Medulla oblongata (tissue), 1 donor: ENCODE results near the gene SNAI3.
A peak's percentile ranks its signal among the peaks of the same experiment; 100 is the strongest.

Experiments
- DNase-seq: peaks from one replicate; pipeline ENCODE4 v3.0.0-alpha.2; 2015; ENCODE audit errors: extremely low spot score

SNAI3 gene

GRCh38 chr16:88691924-88692560 lies 5.7 kb upstream of the SNAI3 start:
- peak; percentile 69 for DNase-seq

- no peak for DNase-seq
Measured at GRCh38 chr16:88691129-88691813, 5.0 kb upstream of the SNAI3 start.

GRCh38 chr16:88690341-88691128 lies 4.2 kb upstream of the SNAI3 start:
- DNase-seq = no peak

- DNase-seq = no peak
Measured at GRCh38 chr16:88688013-88688778, 1.9 kb upstream of the SNAI3 start.

- no peak for DNase-seq
Measured at GRCh38 chr16:88687676-88688012, 1.3 kb upstream of the SNAI3 start.

- DNase-seq = no peak
Measured at GRCh38 chr16:88687254-88687576, 908 bp upstream of the SNAI3 start.

- DNase-seq = no peak
Measured at GRCh38 chr16:88686062-88686438, 257 bp downstream of the SNAI3 start.

- no peak for DNase-seq
Measured at GRCh38 chr16:88685156-88686061, 898 bp downstream of the SNAI3 start.

GRCh38 chr16:88684569-88685155 lies 1.6 kb downstream of the SNAI3 start:
- DNase-seq = no peak

GRCh38 chr16:88681709-88682451 lies 4.4 kb downstream of the SNAI3 start:
- DNase-seq = peak; percentile 84

GRCh38 chr16:88681084-88681680 lies 5.1 kb downstream of the SNAI3 start:
- no peak for DNase-seq

- no peak for DNase-seq
Measured at GRCh38 chr16:88680554-88681083, 5.7 kb downstream of the SNAI3 start.

GRCh38 chr16:88678224-88678979 lies 7.9 kb downstream of the SNAI3 start:
- DNase-seq = no peak

- DNase-seq = no peak
Measured at GRCh38 chr16:88677721-88678120, 8.6 kb downstream of the SNAI3 start.

GRCh38 chr16:88676502-88677242 lies 9.6 kb downstream of the SNAI3 start:
- no peak for DNase-seq

GRCh38 chr16:88673716-88674379 lies 12.5 kb downstream of the SNAI3 start:
- DNase-seq = no peak

GRCh38 chr16:88672776-88673175 lies 13.5 kb downstream of the SNAI3 start:
- DNase-seq = no peak

GRCh38 chr16:88671806-88672205 lies 14.5 kb downstream of the SNAI3 start:
- no peak for DNase-seq
